ENCODE measurements around the gene GRIK3.
"Not testable (repeated sequence)": the region's sequence is repeated elsewhere in the genome, so short reads cannot be mapped to it uniquely, and the experiment has no call there.

GRIK3 gene

GRCh38 chr1:36776256-36776655, 258.1 kb downstream of the GRIK3 start:
- DNase-seq, result no peak

GRCh38 chr1:36775716-36776115, 258.6 kb downstream of the GRIK3 start:
- DNase-seq, result no peak

- no peak for DNase-seq
Measured at GRCh38 chr1:36773827-36774541, 260.3 kb downstream of the GRIK3 start.

GRCh38 chr1:36772647-36773495, 261.4 kb downstream of the GRIK3 start:
- DNase-seq, result no peak

DNA sequence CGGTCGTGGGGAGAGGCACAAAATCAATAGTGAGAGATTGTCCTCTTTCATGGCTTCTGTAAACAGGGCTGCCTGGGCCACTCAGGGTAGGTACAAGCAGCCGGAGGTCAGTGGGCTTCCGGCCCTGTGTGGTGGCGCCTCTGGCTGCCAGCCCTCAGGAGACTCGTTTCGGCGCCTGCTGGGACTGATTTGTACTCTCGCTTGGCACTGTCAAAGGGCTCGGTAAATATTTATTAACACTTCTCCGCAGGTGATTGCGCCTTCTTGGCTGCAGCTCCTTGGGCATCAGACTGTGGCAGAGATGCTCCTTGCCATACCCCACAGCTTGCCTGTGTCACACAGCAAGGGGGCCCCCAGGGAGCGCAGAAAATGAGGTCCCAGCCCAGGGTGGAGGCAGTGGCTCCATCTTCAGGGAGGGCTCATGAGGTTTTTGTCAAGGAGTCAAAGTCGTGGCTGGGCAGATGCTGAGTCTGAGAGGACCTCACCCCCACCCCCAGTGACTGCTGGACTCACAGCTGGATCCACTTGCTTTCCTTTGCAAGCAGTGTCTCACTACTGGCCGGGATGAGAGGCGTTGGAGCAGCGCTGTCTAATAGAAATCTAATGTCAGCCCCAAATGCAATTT, 262.5 kb downstream of the GRIK3 start:
- DNase-seq, result no peak

DNA sequence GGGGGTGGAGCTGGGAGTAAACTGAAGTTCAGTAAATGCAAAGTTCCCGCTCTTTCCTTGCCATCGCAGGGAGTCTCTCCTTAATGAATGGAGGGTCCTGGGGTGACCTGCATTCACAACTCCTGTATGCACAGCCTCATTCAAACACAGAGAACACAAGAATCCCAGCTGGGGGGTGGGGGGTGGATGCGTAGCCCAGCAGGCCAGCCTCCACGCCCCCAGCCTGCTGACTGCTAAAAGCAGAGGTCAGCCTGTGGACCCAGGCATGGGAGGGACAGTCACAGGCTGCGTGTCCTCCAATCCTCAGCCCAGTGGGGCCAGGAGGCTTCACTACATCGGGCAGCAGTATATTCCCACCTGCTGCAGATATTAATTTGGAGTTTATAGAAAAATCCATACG, 263.1 kb downstream of the GRIK3 start:
- no peak for DNase-seq

- no peak for DNase-seq
Measured at GRCh38 chr1:36769886-36770830, 264.2 kb downstream of the GRIK3 start.

DNA sequence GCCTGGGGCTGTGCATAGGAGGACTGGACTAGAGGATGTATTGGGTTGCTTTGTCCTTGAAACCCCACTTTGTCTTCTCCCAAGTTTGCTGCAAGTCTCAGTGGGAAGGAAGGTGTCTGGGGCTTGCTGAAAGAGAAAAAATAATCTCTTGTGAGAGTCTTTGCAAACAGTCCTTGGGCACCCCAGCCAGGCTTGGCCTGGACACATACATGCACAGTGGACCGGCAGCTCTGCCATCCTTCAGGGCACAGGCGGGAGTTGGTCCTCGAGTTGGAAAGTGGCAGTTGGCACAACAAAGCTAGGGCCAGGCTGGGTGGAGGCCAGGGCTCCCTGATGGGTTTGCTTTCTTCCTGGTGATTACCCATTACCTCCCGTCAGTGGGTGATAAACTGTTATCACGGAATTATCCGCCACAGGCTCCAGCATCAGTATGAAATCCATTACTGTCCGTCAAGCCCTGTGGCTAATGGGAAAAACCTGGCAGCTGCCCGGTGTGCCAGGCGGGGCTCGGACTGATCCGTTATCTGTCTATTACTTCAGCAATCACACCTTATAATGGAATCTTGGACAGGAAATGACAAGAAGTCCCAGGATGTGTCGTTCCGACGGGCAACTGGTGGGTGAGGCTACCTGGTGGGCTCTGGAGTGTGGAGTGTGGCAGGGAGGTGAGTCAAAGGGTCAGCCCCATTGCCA, 265.7 kb downstream of the GRIK3 start:
- DNase-seq, result no peak

GRCh38 chr1:36767429-36767828, 266.9 kb downstream of the GRIK3 start:
- DNase-seq, result not testable (repeated sequence)

GRCh38 chr1:36766481-36766880, 267.8 kb downstream of the GRIK3 start:
- no peak for DNase-seq

DNA sequence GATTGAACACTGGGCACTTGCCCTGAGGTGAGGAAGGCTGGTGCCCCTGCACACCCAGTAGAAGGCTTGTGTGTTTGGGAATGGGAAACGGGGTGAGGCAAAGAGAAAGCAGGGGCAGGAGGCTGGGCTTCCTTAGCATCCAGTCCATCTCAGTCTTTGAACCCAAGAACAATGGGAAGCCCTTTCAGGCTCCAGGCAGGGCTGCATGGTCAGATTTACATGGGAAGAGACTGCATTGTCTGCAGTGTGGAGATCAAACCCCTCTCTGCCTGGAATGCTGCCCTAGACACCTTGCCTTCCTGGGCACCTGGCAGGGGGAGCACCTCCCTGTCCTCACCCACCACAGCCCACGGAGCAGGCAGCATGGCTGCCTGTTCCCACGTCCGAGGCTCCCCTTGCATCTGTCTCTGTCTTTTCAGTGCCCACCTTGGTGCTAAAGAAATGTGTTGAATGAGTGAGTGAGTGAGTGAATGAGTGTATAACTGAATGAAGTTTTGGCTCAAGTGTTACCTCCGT, 268.5 kb downstream of the GRIK3 start:
- no peak for DNase-seq

- DNase-seq, result no peak
Measured at GRCh38 chr1:36764798-36765197, 269.5 kb downstream of the GRIK3 start.

- no peak for DNase-seq
Measured at GRCh38 chr1:36763771-36764170, 270.5 kb downstream of the GRIK3 start.

DNA sequence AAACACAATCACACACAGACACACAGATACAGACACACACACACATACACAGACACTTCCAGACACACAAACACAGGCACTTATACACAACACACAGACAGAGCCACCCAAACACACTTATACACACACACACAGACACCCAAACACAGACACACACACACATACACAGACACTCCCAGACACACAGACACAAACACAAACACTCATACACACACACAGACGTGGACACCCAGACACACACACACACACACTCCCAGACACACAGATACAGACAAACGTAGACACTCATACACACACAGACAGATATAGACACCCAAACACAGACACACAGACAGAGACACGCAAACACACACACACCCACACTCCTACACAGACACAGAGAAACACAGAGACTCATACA, 272.1 kb downstream of the GRIK3 start:
- no peak for DNase-seq

DNA sequence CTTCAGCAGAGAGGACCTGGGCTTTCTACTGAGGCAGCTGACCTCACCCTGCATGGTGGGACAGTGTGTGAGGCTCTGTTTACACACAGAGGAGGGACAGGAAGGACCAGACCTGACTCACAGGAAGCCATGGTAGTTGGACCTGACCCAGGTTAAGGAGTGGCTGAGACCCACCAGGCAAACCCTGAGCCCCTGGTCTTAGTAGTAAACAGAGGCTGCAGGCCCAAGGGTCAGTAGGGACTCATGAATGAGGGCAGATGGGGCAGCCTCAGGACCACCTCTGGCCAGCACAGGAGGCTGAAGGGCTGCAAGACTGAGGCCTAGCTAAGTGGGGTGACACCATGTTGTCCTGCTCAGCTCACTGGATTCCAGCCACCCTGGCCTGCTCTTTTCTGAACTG, 273.2 kb downstream of the GRIK3 start:
- no peak for DNase-seq

DNA sequence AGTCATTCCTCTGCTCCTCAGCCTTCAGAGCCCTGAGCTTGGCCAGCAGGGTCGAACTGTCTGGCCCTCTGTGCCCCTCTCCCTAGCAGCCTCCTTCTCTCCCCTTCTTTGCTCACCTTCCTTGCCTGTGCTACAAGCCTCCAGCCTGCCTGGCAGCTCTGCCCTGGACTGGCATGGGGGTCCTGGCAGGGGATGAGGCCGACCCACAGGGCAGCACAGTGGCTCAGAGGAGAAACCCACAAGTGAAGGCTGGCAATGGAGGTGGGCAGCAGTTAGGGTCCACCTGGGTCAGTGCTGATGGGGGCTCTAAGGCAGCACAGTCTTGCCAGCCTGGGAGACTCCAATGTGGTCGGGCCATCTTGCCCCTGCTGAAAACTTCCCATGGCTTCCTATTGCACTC, 274.2 kb downstream of the GRIK3 start:
- no peak for DNase-seq

DNA sequence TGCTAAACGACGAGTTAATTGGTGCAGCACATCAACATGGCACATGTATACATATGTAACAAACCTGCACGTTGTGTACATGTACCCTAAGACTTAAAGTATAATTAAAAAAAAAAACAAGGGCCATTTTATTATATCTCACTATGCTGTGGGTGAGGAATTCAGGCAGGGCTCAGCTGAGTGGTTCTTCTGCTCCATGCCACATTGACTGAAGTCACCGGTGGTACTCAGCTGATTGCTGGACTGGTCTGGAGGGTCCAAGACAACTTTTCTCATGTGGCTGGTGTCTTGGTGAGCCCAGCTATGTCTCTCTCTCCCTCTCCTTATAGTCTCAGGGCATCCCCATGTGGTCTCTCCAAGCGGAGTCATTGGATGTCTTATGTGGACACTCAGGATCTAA, 275.0 kb downstream of the GRIK3 start:
- DNase-seq, result no peak

GRCh38 chr1:36755303-36756230, 278.7 kb downstream of the GRIK3 start:
- no peak for DNase-seq

- DNase-seq, result no peak
Measured at GRCh38 chr1:36754366-36754765, 279.9 kb downstream of the GRIK3 start.

DNA sequence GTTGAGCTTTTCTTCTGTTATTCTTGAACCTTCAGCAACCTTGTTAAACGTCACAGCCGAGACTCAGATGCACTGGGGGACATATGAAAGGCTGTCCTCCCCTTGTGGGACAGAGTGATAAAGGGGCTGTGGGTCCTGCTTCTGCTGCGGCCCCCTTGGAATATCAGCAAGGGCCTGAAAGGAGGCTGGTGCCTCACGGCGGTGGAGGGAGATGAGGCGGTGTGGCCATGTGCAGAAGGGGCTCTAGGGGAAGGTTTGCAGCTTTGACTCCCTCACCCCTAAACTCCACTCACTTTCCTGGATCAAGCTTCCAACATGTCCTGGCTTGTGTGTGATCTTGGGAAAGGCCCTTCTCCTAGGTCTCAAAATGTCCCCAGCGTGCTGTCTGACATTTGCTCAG, 280.9 kb downstream of the GRIK3 start:
- no peak for DNase-seq

DNA sequence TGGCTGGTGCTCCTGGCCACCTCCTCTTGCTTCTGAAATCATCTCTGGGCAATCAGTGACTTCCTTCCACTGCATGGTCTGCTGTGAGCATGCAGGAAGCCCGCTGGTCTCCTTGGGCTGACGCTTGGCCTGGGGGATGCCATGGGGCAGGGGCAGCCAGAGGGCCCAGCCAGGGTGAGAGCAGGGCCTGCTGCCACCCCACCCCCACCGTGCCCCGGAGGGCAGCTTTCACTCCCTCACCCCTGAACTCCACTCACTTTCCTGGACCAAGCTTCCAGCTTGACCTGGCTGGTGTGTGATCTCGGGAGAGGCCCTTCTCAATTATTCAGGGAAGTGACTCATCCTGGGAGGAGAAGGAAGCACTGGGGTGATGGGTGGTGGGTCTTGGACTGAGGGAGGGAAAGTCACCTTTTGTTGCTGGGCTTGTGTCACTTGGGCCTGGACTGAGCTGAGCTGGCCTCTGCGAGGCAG, 281.4 kb downstream of the GRIK3 start:
- no peak for DNase-seq
